ENCODE data around the gene GLIS1. TPM values are rescaled to one million over a fixed set of nuclear protein-coding genes. Genes with fewer than 3 reads are reported as not detected.
"Not testable (repeated sequence)": the region's sequence is repeated elsewhere in the genome, so short reads cannot be mapped to it uniquely, and the experiment has no call there.

The GLIS1 gene
- not detected for total RNA-seq

DNA sequence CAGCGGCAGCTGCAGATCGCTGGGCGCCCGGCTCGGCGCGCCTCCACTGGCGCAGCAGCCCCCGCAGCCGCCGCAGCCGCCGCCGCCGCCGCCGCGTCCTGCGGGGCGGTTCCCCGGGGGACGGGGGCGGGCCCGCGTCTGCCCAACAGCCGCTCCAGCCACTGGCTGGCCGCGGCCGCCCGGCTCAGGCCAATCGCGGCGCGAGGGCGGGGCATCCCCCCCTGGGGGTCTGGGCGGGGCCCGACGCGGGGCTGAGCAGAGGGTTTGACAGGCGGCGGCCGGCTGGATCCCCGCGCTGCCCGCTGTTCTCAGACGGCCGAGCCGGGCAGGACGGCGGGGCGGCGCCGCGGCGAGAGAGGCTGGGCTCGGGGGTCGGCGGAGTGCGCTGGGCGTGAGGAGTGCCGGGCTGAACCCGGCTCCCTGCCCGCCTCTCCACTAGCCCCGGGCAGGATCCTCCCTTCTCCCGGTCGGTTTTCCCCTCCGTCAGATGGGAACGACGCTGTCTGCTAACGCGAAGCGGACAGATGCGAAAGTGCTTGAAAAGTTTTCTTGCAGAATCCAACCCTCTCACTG, at the start of gene GLIS1:
Gene GLIS1 (minus strand): TSS at position 56 of the 573 bp plus-strand sequence. CDS start 1,100 bp downstream, outside the sequence.
- no peak within 1 kb of the TSS for H3K27ac Mint-ChIP-seq
- H3K9me3 Mint-ChIP-seq = peaks cover 12% of the 10 kb centered on the region
- no peaks in the 10 kb centered on the region for H3K4me1 Mint-ChIP-seq
- H3K27me3 Mint-ChIP-seq = peaks cover 34% of the 10 kb centered on the region
- ATAC-seq (replicated peaks) = peak; percentile 92
- H3K36me3 Mint-ChIP-seq (ENCODE audit: low read depth) = no peaks in the 10 kb centered on the region
- peak within 1 kb of the TSS; percentile 57 for H3K4me3 Mint-ChIP-seq

DNA sequence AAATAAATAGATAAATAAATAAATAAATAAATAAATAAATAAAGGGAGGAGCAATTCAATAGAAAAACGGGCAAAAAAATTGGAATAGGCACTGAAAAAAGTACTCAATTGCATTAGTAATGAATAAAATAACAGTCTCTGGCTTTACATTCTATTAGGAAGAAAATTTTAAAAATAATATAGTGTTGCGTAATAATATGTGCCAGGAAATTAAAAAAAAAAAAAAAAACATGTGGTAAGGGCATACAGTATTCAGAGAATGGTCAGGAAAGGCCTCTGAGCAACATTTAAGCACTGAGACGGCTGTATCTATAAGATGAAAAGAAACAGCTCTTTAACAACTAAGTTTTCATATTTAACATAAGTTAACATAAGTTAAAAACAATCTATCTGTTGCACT, 48.7 kb upstream of the GLIS1 start:
- ATAC-seq (replicated peaks) = no peak
- Mint-ChIP-seq H3K9me3 (no peaks in the 10 kb centered on the region), H3K36me3 (ENCODE audit: low read depth) (peaks cover 94% of the 10 kb centered on the region), H3K27me3 (no peaks in the 10 kb centered on the region), H3K4me1 (peaks cover 10% of the 10 kb centered on the region), H3K27ac (no peak overlapping the region), H3K4me3 (no peak overlapping the region)

DNA sequence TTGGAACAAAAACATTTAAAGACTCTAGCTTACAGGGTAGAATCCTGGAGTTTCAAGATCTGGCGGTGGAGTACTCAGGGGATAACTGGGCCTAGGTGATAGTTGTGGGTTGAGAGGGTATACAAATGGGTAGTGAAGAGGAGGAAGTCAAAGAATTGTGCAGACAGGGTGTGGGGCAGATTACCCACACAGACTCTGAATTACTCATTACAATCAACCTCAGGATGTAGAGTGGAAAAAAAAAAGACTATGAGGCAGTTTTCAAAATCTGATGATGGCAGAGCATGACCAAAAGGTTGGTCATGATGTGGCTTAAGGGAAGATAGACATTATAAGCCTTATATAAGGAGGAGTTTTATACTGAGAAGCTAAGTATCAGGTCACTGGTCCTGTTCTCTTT, 44.1 kb upstream of the GLIS1 start:
- Mint-ChIP-seq H3K4me3 (no peak overlapping the region), H3K27ac (peak overlapping the region; percentile 86), H3K4me1 (peaks cover 14% of the 10 kb centered on the region), H3K9me3 (no peaks in the 10 kb centered on the region), H3K36me3 (ENCODE audit: low read depth) (peaks cover 93% of the 10 kb centered on the region), H3K27me3 (no peaks in the 10 kb centered on the region)
- ATAC-seq (replicated peaks) = peak; percentile 99

DNA sequence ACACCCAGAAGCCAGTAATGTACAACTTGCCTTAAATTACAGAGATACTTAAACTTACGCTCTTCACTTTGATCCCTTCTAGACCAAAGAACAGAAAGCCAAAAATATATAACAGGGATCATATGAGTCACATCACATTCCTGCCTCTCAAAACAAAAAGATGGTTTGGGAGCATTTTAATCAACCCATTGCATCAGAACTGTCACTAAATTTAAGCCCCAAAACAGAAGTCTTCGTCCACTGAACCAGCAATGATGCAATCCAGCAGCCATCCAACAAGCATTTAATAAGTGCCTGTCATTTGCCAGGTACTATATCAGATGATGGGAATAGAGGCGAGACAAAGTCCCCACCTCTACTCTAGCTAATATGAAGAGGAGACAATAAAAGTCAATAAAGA, 42.7 kb upstream of the GLIS1 start:
- Mint-ChIP-seq H3K36me3 (ENCODE audit: low read depth) (peaks cover 93% of the 10 kb centered on the region), H3K4me3 (no peak overlapping the region), H3K27ac (peak overlapping the region; percentile 29), H3K27me3 (no peaks in the 10 kb centered on the region), H3K4me1 (peaks cover 14% of the 10 kb centered on the region), H3K9me3 (no peaks in the 10 kb centered on the region)
- no peak for ATAC-seq (replicated peaks)

DNA sequence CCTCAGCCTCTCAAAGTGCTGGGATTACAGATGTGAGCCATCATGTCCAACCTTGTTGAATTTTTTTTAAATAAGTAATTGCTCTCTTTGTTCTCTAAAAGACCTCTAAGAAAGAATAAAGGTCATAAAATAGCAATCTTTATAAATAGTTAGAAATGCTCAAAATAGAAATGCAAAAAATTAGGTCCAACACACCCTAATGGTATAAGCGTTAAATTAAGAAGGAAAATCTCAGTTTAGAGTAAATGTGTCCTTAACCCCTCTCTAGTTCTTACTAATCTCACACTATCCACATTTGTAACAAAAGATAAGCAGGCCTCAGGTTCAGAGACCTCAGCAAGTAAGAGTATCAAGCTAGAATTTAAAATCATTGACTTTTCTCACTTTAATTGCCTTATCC, 38.3 kb upstream of the GLIS1 start:
- Mint-ChIP-seq H3K4me3 (no peak overlapping the region), H3K36me3 (ENCODE audit: low read depth) (peaks cover 88% of the 10 kb centered on the region), H3K27me3 (no peaks in the 10 kb centered on the region), H3K4me1 (peaks cover 4% of the 10 kb centered on the region), H3K27ac (no peak overlapping the region), H3K9me3 (no peaks in the 10 kb centered on the region)
- no peak for ATAC-seq (replicated peaks)

DNA sequence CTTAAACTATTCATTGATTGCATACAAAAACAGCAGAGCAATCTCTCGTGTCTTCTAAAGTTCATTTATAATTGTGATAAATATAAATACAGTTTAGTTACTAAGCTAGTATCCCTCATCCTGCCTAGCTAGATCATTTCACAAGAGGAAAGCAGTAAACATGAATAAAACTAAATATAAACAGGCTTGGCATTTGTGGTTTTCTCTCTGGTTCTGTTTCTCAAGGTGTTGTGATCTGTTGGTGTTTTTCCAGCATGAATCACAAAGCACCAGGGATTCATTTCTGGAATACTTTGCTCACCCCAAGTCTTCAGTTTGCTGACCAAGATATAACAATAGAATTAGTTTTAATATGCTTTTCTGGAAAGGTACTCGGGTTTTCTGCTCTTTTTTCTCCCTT, 32.7 kb upstream of the GLIS1 start:
- H3K36me3 Mint-ChIP-seq (ENCODE audit: low read depth) = peaks cover 92% of the 10 kb centered on the region
- no peaks in the 10 kb centered on the region for H3K9me3 Mint-ChIP-seq
- H3K4me1 Mint-ChIP-seq = peaks cover 6% of the 10 kb centered on the region
- no peak overlapping the region for H3K27ac Mint-ChIP-seq
- ATAC-seq (replicated peaks) = peak; percentile 43
- H3K4me3 Mint-ChIP-seq = no peak overlapping the region
- no peaks in the 10 kb centered on the region for H3K27me3 Mint-ChIP-seq

DNA sequence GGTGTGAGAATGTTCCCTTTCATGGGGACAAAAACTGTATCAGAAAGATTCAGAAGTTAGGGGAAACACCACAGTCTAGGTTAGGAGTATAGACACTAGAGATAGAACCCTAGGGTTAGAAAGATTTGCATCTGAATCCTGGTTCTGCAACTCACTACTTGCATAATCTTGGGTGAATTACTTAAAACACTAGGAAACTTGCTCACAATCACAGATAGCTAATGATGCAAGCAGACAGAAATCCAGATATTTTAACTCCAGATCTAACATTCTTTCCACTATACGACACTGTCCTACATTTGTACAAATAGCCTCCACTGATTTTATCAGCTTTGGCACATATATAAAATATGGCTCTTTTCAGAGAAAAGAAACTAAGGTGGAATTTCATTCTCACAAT, 30.8 kb upstream of the GLIS1 start:
- H3K27ac Mint-ChIP-seq = no peak overlapping the region
- H3K4me1 Mint-ChIP-seq = peaks cover 8% of the 10 kb centered on the region
- H3K4me3 Mint-ChIP-seq = no peak overlapping the region
- H3K9me3 Mint-ChIP-seq = no peaks in the 10 kb centered on the region
- H3K36me3 Mint-ChIP-seq (ENCODE audit: low read depth) = peaks cover 95% of the 10 kb centered on the region
- ATAC-seq (replicated peaks) = peak; percentile 45
- no peaks in the 10 kb centered on the region for H3K27me3 Mint-ChIP-seq

DNA sequence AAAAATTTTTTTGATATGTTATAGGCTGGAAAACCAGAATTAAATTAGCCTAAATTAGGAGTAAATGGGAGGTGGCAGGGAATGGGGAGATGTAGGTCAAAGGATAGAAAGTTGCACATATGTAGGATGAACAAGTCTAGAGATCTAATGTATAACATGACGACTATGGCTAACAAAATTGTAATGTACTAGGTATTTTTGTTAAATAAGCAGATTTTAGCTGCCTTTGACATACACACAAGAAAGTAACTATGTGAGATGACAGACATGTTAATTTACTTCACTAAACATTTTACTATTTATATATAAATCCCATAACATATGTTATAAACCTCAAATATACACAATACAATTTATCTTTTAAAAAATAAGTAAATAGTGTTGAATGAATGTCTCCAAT, 30.2 kb upstream of the GLIS1 start:
- Mint-ChIP-seq H3K4me1 (peaks cover 8% of the 10 kb centered on the region), H3K36me3 (ENCODE audit: low read depth) (peaks cover 96% of the 10 kb centered on the region), H3K27ac (no peak overlapping the region), H3K4me3 (no peak overlapping the region), H3K9me3 (no peaks in the 10 kb centered on the region), H3K27me3 (no peaks in the 10 kb centered on the region)
- no peak for ATAC-seq (replicated peaks)

DNA sequence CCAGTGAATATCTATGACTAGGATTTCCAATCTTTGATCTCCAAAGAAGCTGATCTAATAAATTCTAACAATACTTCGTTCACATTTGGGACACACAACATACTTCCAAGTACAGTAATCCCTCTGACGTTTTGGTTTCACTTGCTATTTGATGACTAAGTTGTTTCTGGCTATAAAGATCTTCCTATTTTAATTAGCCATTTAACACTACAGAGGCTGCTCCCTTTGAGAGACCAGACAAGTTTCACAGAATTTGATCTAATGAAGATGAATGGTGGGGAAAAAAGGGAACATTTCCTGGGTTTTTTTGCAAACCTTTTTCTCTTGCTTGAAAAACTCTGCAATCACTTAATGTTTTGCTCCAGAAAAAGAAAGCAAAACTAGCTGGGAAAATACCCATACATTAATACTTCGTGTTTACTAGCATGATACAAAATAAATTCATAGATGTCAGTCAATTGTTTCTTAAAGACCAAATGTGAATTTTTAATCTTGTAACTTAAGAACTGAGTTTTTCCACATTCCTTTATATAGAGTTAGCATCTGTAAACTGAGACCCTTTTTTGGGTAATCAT, 28.0 kb upstream of the GLIS1 start:
- Mint-ChIP-seq H3K4me1 (peaks cover 8% of the 10 kb centered on the region), H3K27ac (peak overlapping the region; percentile 81), H3K4me3 (peak overlapping the region; percentile 62), H3K9me3 (no peaks in the 10 kb centered on the region), H3K36me3 (ENCODE audit: low read depth) (peaks cover 73% of the 10 kb centered on the region), H3K27me3 (no peaks in the 10 kb centered on the region)
- ATAC-seq (replicated peaks) = peak; percentile 66

DNA sequence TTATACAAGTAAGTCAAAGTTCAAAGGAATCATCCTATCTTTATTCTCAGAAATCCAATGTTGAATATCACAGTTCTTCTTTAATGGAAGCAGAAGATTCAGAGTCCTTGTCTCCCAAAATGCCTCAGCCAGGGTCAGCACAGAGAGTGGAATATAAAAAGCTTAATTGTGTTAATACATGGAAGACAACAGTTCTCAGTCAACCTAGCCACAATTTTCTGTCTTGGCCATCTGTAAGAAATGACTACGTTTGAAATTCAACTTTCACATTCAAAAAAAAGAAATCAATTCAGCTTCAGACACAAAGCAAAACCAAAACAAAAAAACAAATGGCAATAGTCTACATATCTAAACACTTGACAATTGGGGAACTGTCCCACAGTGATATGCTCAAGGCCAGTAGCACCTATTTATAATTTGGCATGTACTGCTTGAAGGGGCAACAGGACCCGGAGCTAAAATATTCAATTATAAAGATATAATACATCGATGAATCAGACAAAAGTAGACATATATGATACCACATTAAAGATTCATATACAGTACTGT, 27.3 kb upstream of the GLIS1 start:
- ATAC-seq (replicated peaks) = peak; percentile 39
- peak overlapping the region; percentile 62 for H3K4me3 Mint-ChIP-seq
- H3K27ac Mint-ChIP-seq = peak overlapping the region; percentile 81
- H3K27me3 Mint-ChIP-seq = no peaks in the 10 kb centered on the region
- H3K36me3 Mint-ChIP-seq (ENCODE audit: low read depth) = peaks cover 66% of the 10 kb centered on the region
- H3K4me1 Mint-ChIP-seq = peaks cover 8% of the 10 kb centered on the region
- H3K9me3 Mint-ChIP-seq = no peaks in the 10 kb centered on the region

DNA sequence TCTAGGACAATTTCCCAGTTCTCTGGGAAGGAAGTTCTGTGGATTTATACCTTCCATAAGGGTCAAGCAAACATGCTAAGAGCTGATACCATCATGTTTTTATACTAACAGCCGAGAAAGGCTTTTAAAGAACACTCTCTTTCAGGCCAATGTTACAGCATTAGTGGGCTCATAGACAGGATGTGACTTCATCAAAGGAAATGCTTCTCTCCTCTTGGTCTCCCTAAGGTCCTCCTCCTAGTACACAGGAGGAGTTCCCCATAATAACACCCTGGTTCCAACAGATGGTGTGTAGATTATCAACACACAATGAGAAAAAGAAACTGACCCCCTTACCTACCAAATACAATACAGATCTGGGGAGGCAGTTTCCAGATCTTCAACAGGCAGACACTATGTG, 26.7 kb upstream of the GLIS1 start:
- H3K27ac Mint-ChIP-seq = peak overlapping the region; percentile 81
- H3K4me3 Mint-ChIP-seq = peak overlapping the region; percentile 62
- ATAC-seq (replicated peaks) = no peak

DNA sequence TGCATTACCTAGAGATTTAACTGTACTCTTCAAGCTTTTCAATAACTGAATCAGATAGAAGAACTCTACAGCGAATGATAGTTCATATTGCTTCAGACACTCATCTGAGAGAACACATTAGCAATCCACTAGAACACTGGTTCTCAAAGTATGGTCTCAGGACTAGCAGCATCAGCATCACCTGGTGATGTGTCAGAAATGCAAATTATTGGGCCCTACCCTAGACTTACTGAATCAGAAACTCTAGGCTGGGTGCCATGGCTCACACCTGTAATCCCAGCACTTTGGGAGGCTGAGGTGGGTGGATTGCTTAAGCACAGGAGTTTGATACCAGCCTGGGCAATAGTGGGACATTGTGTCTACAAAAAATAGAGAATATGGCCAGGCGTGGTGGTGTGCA, 24.9 kb upstream of the GLIS1 start:
- ATAC-seq (replicated peaks) = peak; percentile 31
- H3K27ac Mint-ChIP-seq = no peak overlapping the region

More for the DNA sequence above, 26.7 kb upstream of the GLIS1 start:
- Mint-ChIP-seq H3K9me3 (no peaks in the 10 kb centered on the region), H3K4me1 (peaks cover 4% of the 10 kb centered on the region), H3K36me3 (ENCODE audit: low read depth) (peaks cover 60% of the 10 kb centered on the region), H3K27me3 (no peaks in the 10 kb centered on the region)

DNA sequence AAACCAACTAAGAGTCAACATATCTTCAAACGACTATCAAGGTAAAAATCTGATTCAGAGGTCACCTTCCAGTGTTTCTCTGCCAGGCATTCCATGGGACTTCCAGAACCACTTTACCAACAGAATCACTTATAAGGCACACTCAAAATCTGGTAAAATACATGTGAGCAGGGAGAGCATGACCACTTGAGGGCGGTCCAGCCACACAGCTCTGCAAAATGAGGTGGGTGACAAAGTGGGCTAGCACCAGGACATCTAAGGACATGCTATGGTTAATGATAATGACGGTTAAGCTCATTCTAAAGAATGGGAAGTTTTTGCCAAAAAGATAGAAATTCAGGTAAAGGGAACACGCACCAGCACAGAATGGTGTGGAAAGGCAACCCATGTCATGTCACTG, 24.5 kb upstream of the GLIS1 start:
- Mint-ChIP-seq H3K27ac (no peak overlapping the region), H3K27me3 (no peaks in the 10 kb centered on the region), H3K4me1 (peaks cover 4% of the 10 kb centered on the region), H3K9me3 (no peaks in the 10 kb centered on the region), H3K4me3 (no peak overlapping the region), H3K36me3 (ENCODE audit: low read depth) (peaks cover 41% of the 10 kb centered on the region)
- no peak for ATAC-seq (replicated peaks)

More for the DNA sequence above, 24.9 kb upstream of the GLIS1 start:
- Mint-ChIP-seq H3K36me3 (ENCODE audit: low read depth) (peaks cover 45% of the 10 kb centered on the region), H3K4me3 (no peak overlapping the region), H3K9me3 (no peaks in the 10 kb centered on the region), H3K27me3 (no peaks in the 10 kb centered on the region), H3K4me1 (peaks cover 4% of the 10 kb centered on the region)

DNA sequence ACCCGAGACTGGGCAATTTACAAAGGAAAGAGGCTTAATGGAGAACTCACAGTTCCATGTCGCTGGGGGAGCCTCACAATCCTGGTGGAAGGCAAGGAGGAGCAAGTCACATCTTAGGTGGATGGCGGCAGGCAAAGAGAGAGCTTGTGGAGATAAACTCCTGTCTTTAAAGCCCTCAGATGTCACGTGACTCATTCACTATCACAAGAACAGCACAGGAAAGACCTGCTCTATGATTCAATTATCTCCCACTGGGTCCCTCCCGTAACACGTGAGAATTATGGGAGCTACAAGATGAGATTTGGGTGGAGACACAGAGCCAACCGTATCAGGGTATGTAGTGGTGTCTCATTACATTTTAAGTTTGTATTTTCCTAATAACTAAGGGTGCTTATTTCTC, 21.5 kb upstream of the GLIS1 start:
- H3K9me3 Mint-ChIP-seq; H3K4me1 Mint-ChIP-seq; H3K4me3 Mint-ChIP-seq; H3K27me3 Mint-ChIP-seq; ATAC-seq (replicated peaks); H3K27ac Mint-ChIP-seq: not testable (repeated sequence)
- peaks cover 11% of the 10 kb centered on the region for H3K36me3 Mint-ChIP-seq (ENCODE audit: low read depth)

DNA sequence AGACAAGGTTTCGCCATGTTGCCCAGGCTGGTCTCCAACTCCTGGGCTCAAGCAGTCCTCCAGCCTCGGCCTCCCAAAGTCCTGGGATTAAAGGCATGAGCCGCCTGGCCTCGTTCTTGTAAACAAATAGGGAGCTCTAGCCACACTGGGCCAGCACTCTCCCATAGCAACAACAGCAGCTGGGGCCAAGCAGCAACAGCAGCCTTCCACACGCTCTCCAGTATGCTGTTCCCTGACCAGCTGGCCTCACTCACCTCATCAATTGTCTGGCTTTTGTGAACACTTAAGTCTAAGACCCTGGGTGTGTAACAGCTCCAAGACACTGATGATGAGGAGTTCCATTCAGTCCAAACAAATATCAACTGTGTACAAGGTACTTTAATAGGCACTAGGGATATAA, 16.9 kb upstream of the GLIS1 start:
- no peaks in the 10 kb centered on the region for H3K4me1 Mint-ChIP-seq

More for the DNA sequence above, 16.9 kb upstream of the GLIS1 start:
- no peaks in the 10 kb centered on the region for H3K9me3 Mint-ChIP-seq
- no peaks in the 10 kb centered on the region for H3K36me3 Mint-ChIP-seq (ENCODE audit: low read depth)
- ATAC-seq (replicated peaks) = no peak
- no peaks in the 10 kb centered on the region for H3K27me3 Mint-ChIP-seq
- H3K4me3 Mint-ChIP-seq = no peak overlapping the region
- no peak overlapping the region for H3K27ac Mint-ChIP-seq
